ENCODE data around the gene NR1H3.
"Not testable (repeated sequence)": the region's sequence is repeated elsewhere in the genome, so short reads cannot be mapped to it uniquely, and the experiment has no call there.

Gene NR1H3

GRCh38 chr11:47299078-47299477 is 41.3 kb downstream of the NR1H3 start:
- H3K4me1 Mint-ChIP-seq, result no peaks in the 10 kb centered on the region
- no peak overlapping the region for H3K27ac Mint-ChIP-seq
- ATAC-seq, result no peak

GRCh38 chr11:47302853-47303252 is 45.1 kb downstream of the NR1H3 start:
- Mint-ChIP-seq H3K27me3 (no peaks in the 10 kb centered on the region), H3K9me3 (peaks cover 6% of the 10 kb centered on the region), H3K4me3 (no peak overlapping the region), H3K27ac (no peak overlapping the region), H3K36me3 (peaks cover 74% of the 10 kb centered on the region), H3K4me1 (no peaks in the 10 kb centered on the region)
- no peak for ATAC-seq

More at GRCh38 chr11:47299078-47299477, 41.3 kb downstream of the NR1H3 start:
- no peaks in the 10 kb centered on the region for H3K27me3 Mint-ChIP-seq
- no peak overlapping the region for H3K4me3 Mint-ChIP-seq
- peaks cover 6% of the 10 kb centered on the region for H3K9me3 Mint-ChIP-seq
- peaks cover 86% of the 10 kb centered on the region for H3K36me3 Mint-ChIP-seq

DNA sequence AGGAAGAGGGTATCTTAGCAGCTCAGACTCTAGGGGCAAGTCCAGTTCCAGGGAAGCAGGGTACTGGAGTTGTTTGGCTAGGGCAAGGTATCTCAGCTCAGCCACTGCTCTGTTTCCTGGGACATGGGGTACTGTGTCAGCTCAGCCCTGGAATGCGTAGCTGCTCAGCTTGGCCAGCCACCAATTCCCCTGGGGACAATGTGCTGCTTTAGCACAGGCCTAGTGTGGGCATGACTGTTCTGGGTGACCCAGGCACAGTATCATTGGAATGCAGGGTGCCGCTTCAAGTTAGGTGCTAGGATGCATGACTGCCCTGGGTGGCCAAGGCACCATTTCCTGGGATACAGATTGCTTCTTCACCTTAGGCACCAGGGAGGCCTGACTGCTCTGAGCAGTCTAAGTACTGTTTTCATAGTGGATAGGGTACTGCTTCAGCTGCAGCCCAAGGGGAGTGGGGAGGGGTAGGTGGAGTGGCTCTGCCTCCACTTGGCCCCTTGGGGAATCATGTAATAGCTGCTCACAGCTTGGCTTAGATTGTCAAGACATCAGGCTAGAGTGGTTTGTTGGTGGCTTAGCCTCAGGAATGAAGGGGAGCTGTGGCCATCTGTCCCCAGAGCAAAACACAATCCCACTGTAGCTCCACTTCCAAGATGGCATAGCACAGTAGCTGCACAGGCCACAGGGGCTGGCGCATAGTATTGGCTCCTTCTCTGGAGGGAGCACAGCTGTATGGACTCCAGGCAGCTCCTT is 48.1 kb downstream of the NR1H3 start:
- ATAC-seq, result no peak
- H3K27me3 Mint-ChIP-seq, result no peaks in the 10 kb centered on the region
- peaks cover 6% of the 10 kb centered on the region for H3K9me3 Mint-ChIP-seq
- H3K4me1 Mint-ChIP-seq, result no peaks in the 10 kb centered on the region
- no peak overlapping the region for H3K27ac Mint-ChIP-seq
- H3K4me3 Mint-ChIP-seq, result no peak overlapping the region
- peaks cover 65% of the 10 kb centered on the region for H3K36me3 Mint-ChIP-seq

- peaks cover 65% of the 10 kb centered on the region for H3K36me3 Mint-ChIP-seq
- no peak for ATAC-seq
- no peak overlapping the region for H3K4me3 Mint-ChIP-seq
- no peak overlapping the region for H3K27ac Mint-ChIP-seq
- no peaks in the 10 kb centered on the region for H3K4me1 Mint-ChIP-seq
- H3K27me3 Mint-ChIP-seq, result no peaks in the 10 kb centered on the region
- peaks cover 6% of the 10 kb centered on the region for H3K9me3 Mint-ChIP-seq
Observed at GRCh38 chr11:47306484-47306844, 48.7 kb downstream of the NR1H3 start.

DNA sequence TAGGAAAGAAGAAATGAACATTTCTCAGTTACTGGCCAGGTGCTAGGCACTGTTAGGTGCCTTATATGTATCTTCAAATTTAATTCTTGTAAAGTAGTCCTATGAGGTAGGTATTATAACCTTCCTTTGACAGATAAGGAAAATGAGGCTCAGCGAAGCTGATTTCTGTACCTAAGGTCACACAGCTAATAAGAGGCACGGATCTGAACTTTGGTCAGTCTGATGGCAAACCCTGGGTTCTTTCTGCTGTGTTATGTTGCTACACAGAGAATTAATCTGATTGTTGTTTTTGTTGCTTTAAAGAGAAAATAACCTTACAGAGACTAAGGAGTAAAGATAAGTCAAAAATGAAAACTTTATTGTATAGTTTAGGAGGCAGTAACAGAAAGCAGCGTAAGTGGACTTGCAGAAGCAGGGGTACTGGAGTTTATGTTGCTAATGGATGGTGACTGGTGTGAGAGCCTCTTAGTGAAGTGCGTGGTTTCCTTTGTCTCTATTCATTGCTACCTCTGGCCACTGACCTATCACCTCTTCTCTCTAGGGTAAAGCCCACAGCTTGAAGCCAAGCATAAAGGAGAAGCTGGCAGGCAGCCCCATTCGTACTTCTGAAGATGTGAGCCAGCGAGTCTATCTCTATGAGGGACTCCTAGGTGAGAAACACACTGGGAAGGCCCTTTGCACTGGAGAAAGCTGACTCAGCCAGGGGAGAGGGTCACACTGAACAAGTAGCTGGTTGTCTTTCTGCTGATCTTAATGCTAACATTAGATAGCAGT is 50.4 kb downstream of the NR1H3 start:
- no peak for ATAC-seq
- Mint-ChIP-seq H3K27ac (no peak overlapping the region), H3K36me3 (peaks cover 57% of the 10 kb centered on the region), H3K27me3 (no peaks in the 10 kb centered on the region), H3K4me3 (no peak overlapping the region), H3K9me3 (no peaks in the 10 kb centered on the region), H3K4me1 (no peaks in the 10 kb centered on the region)

- Mint-ChIP-seq H3K4me1 (peaks cover 11% of the 10 kb centered on the region), H3K27ac (no peak overlapping the region), H3K4me3 (no peak overlapping the region), H3K27me3 (no peaks in the 10 kb centered on the region), H3K36me3 (peaks cover 44% of the 10 kb centered on the region), H3K9me3 (no peaks in the 10 kb centered on the region)
- no peak for ATAC-seq
Observed at GRCh38 chr11:47314992-47315391, 57.2 kb downstream of the NR1H3 start.

DNA sequence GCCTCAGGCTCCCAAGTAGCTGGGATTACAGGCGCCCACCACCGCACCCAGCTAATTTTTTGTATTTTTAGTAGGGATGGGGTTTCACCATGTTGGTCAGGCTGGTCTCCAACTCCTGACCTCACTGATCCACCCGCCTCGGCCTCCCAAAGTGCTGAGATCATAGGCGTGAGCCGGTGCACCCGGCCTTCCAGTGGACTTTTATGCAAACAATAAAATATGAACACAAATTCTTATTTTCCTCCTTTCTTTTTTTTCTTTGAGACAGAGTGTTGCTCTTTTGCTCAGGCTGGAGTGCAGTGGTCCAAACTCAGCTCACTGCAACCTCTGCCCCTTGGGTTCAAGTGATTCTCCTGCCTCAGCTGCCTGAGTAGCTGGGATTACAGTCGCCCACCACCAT is 58.7 kb downstream of the NR1H3 start:
- H3K27me3 Mint-ChIP-seq, H3K9me3 Mint-ChIP-seq, ATAC-seq, H3K27ac Mint-ChIP-seq, H3K4me3 Mint-ChIP-seq: not testable (repeated sequence)
- Mint-ChIP-seq H3K36me3 (peaks cover 37% of the 10 kb centered on the region), H3K4me1 (peaks cover 11% of the 10 kb centered on the region)

DNA sequence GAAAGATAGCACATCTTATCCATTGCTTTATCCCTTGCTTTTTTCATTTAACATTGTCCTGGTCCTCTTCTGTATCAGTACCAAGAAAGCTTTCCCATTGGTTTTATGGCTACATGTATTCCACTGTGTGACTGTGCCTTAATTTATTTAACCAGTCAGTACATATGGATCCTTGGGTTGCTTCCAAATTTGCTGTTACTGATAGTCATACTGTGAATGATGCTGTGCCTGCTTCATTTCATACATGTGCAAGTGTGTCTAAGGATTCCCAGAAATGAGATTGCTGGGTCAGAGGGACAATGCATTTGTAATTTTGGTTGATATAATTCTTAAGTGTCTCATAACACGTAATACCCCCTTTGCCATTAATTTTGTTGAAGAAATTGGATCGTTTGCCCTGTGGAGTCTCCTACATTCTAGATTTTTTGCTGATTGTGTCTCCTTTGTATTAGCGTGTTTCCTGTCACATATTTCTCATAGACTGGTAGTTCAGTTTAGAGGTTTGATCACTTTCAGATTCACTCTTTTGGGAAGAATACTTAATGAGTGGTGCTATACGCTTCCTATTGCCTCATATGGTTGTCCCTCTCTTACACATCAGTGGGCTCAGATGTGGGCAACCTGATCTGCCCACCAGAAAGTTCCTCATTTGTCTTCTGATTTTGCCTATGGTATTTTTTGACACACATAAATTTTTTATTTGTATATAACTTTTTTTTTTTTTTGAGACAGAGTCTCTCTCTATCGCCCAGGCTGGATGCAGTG is 59.5 kb downstream of the NR1H3 start:
- peak overlapping the region; percentile 23 for H3K27ac Mint-ChIP-seq
- H3K36me3 Mint-ChIP-seq, result peaks cover 33% of the 10 kb centered on the region
- no peaks in the 10 kb centered on the region for H3K27me3 Mint-ChIP-seq
- no peak for ATAC-seq
- H3K4me1 Mint-ChIP-seq, result peaks cover 11% of the 10 kb centered on the region
- no peak overlapping the region for H3K4me3 Mint-ChIP-seq
- H3K9me3 Mint-ChIP-seq, result no peaks in the 10 kb centered on the region

- H3K36me3 Mint-ChIP-seq, result peaks cover 31% of the 10 kb centered on the region
- H3K27ac Mint-ChIP-seq, result no peak overlapping the region
- no peak for ATAC-seq
- no peaks in the 10 kb centered on the region for H3K9me3 Mint-ChIP-seq
- no peak overlapping the region for H3K4me3 Mint-ChIP-seq
- no peaks in the 10 kb centered on the region for H3K27me3 Mint-ChIP-seq
- peaks cover 11% of the 10 kb centered on the region for H3K4me1 Mint-ChIP-seq
Observed at GRCh38 chr11:47318166-47318565, 60.4 kb downstream of the NR1H3 start.
